ENCODE results near the gene CCDC50.

The CCDC50 gene

GRCh38 chr3:191397771-191398170, 68.6 kb downstream of the CCDC50 start:
- no peak overlapping the region for H3K27ac ChIP-seq (ENCODE audit: low read depth, low read length, severe bottlenecking)
- peaks cover 50% of the 10 kb centered on the region for H3K36me3 ChIP-seq (ENCODE audit: control insufficient read depth, insufficient read depth, low read length)
- 100% methylated on average over 1 of the region's 3 CpGs; no CpG with 5 or more reads in 1 of the 2 experiments for WGBS, 2 experiments (ENCODE audit: insufficient coverage in 2 of 2)

GRCh38 chr3:191398607-191399006, 69.4 kb downstream of the CCDC50 start:
- Histone ChIP-seq H3K4me3 (ENCODE audit: extremely low read depth, insufficient read depth, low read length, poor library complexity, severe bottlenecking) (no peak overlapping the region), H3K27ac (ENCODE audit: low read depth, low read length, severe bottlenecking) (no peak overlapping the region), H3K36me3 (ENCODE audit: control insufficient read depth, insufficient read depth, low read length) (peaks cover 46% of the 10 kb centered on the region), H3K9me3 (ENCODE audit: control insufficient read depth, low read length) (no peaks in the 10 kb centered on the region), H3K4me1 (ENCODE audit: control insufficient read depth, insufficient read depth, low read length, poor library complexity, severe bottlenecking) (no peaks in the 10 kb centered on the region)
- no CpG with 5 or more reads among the region's 1 CpG for WGBS, 2 experiments (ENCODE audit: insufficient coverage in 2 of 2)

More at GRCh38 chr3:191397771-191398170, 68.6 kb downstream of the CCDC50 start:
- Histone ChIP-seq H3K9me3 (ENCODE audit: control insufficient read depth, low read length) (no peaks in the 10 kb centered on the region), H3K4me3 (ENCODE audit: extremely low read depth, insufficient read depth, low read length, poor library complexity, severe bottlenecking) (no peak overlapping the region), H3K4me1 (ENCODE audit: control insufficient read depth, insufficient read depth, low read length, poor library complexity, severe bottlenecking) (no peaks in the 10 kb centered on the region)

- H3K4me3 ChIP-seq (ENCODE audit: extremely low read depth, insufficient read depth, low read length, poor library complexity, severe bottlenecking): no peak overlapping the region
- H3K27ac ChIP-seq (ENCODE audit: low read depth, low read length, severe bottlenecking): no peak overlapping the region
- WGBS, 2 experiments (ENCODE audit: insufficient coverage in 2 of 2): 67 to 69% methylated on average over 1 to 3 of the region's 3 CpGs
- H3K4me1 ChIP-seq (ENCODE audit: control insufficient read depth, insufficient read depth, low read length, poor library complexity, severe bottlenecking): no peaks in the 10 kb centered on the region
- H3K9me3 ChIP-seq (ENCODE audit: control insufficient read depth, low read length): no peaks in the 10 kb centered on the region
- peaks cover 40% of the 10 kb centered on the region for H3K36me3 ChIP-seq (ENCODE audit: control insufficient read depth, insufficient read depth, low read length)
Measured at GRCh38 chr3:191399918-191400317, 70.7 kb downstream of the CCDC50 start.

- Histone ChIP-seq H3K4me1 (ENCODE audit: control insufficient read depth, insufficient read depth, low read length, poor library complexity, severe bottlenecking) (no peaks in the 10 kb centered on the region), H3K9me3 (ENCODE audit: control insufficient read depth, low read length) (no peaks in the 10 kb centered on the region), H3K27ac (ENCODE audit: low read depth, low read length, severe bottlenecking) (no peak overlapping the region), H3K36me3 (ENCODE audit: control insufficient read depth, insufficient read depth, low read length) (peaks cover 24% of the 10 kb centered on the region), H3K4me3 (ENCODE audit: extremely low read depth, insufficient read depth, low read length, poor library complexity, severe bottlenecking) (no peak overlapping the region)
- WGBS, 2 experiments (ENCODE audit: insufficient coverage in 2 of 2): 89 to 94% methylated on average over 6 to 10 of the region's 12 CpGs
Measured at GRCh38 chr3:191401775-191402357, 72.7 kb downstream of the CCDC50 start.

GRCh38 chr3:191409791-191410359, 80.7 kb downstream of the CCDC50 start:
- Histone ChIP-seq H3K36me3 (ENCODE audit: control insufficient read depth, insufficient read depth, low read length) (no peaks in the 10 kb centered on the region), H3K4me3 (ENCODE audit: extremely low read depth, insufficient read depth, low read length, poor library complexity, severe bottlenecking) (no peak overlapping the region), H3K27ac (ENCODE audit: low read depth, low read length, severe bottlenecking) (no peak overlapping the region), H3K9me3 (ENCODE audit: control insufficient read depth, low read length) (peaks cover 18% of the 10 kb centered on the region), H3K4me1 (ENCODE audit: control insufficient read depth, insufficient read depth, low read length, poor library complexity, severe bottlenecking) (peaks cover 7% of the 10 kb centered on the region)
- WGBS, 2 experiments (ENCODE audit: insufficient coverage in 2 of 2): 100% methylated on average over 2 of the region's 3 CpGs; no CpG with 5 or more reads in 1 of the 2 experiments

GRCh38 chr3:191412759-191413158, 83.6 kb downstream of the CCDC50 start:
- H3K4me1 ChIP-seq (ENCODE audit: control insufficient read depth, insufficient read depth, low read length, poor library complexity, severe bottlenecking): peaks cover 7% of the 10 kb centered on the region
- peaks cover 18% of the 10 kb centered on the region for H3K9me3 ChIP-seq (ENCODE audit: control insufficient read depth, low read length)
- H3K4me3 ChIP-seq (ENCODE audit: extremely low read depth, insufficient read depth, low read length, poor library complexity, severe bottlenecking): no peak overlapping the region
- H3K36me3 ChIP-seq (ENCODE audit: control insufficient read depth, insufficient read depth, low read length): no peaks in the 10 kb centered on the region
- H3K27ac ChIP-seq (ENCODE audit: low read depth, low read length, severe bottlenecking): no peak overlapping the region
- no CpG with 5 or more reads among the region's 1 CpG for WGBS, 2 experiments (ENCODE audit: insufficient coverage in 2 of 2)

GRCh38 chr3:191414286-191414685, 85.1 kb downstream of the CCDC50 start:
- no peak overlapping the region for H3K27ac ChIP-seq (ENCODE audit: low read depth, low read length, severe bottlenecking)
- 90% methylated on average over 2 of the region's 2 CpGs; no CpG with 5 or more reads in 1 of the 2 experiments for WGBS, 2 experiments (ENCODE audit: insufficient coverage in 2 of 2)
- peaks cover 7% of the 10 kb centered on the region for H3K4me1 ChIP-seq (ENCODE audit: control insufficient read depth, insufficient read depth, low read length, poor library complexity, severe bottlenecking)

GRCh38 chr3:191414732-191415131, 85.5 kb downstream of the CCDC50 start:
- no peaks in the 10 kb centered on the region for H3K36me3 ChIP-seq (ENCODE audit: control insufficient read depth, insufficient read depth, low read length)
- peaks cover 7% of the 10 kb centered on the region for H3K4me1 ChIP-seq (ENCODE audit: control insufficient read depth, insufficient read depth, low read length, poor library complexity, severe bottlenecking)
- WGBS, 2 experiments (ENCODE audit: insufficient coverage in 2 of 2): 83 to 100% methylated on average over 1 of the region's 1 CpG
- no peak overlapping the region for H3K4me3 ChIP-seq (ENCODE audit: extremely low read depth, insufficient read depth, low read length, poor library complexity, severe bottlenecking)
- H3K27ac ChIP-seq (ENCODE audit: low read depth, low read length, severe bottlenecking): no peak overlapping the region
- H3K9me3 ChIP-seq (ENCODE audit: control insufficient read depth, low read length): peaks cover 11% of the 10 kb centered on the region

More at GRCh38 chr3:191414286-191414685, 85.1 kb downstream of the CCDC50 start:
- H3K36me3 ChIP-seq (ENCODE audit: control insufficient read depth, insufficient read depth, low read length): no peaks in the 10 kb centered on the region
- H3K9me3 ChIP-seq (ENCODE audit: control insufficient read depth, low read length): peaks cover 16% of the 10 kb centered on the region
- H3K4me3 ChIP-seq (ENCODE audit: extremely low read depth, insufficient read depth, low read length, poor library complexity, severe bottlenecking): no peak overlapping the region

GRCh38 chr3:191415566-191415965, 86.4 kb downstream of the CCDC50 start:
- Histone ChIP-seq H3K4me3 (ENCODE audit: extremely low read depth, insufficient read depth, low read length, poor library complexity, severe bottlenecking) (no peak overlapping the region), H3K36me3 (ENCODE audit: control insufficient read depth, insufficient read depth, low read length) (no peaks in the 10 kb centered on the region), H3K9me3 (ENCODE audit: control insufficient read depth, low read length) (peaks cover 3% of the 10 kb centered on the region), H3K4me1 (ENCODE audit: control insufficient read depth, insufficient read depth, low read length, poor library complexity, severe bottlenecking) (peaks cover 7% of the 10 kb centered on the region), H3K27ac (ENCODE audit: low read depth, low read length, severe bottlenecking) (no peak overlapping the region)
- WGBS, 2 experiments (ENCODE audit: insufficient coverage in 2 of 2): 86 to 94% methylated on average over 7 to 9 of the region's 9 CpGs

- WGBS, 2 experiments (ENCODE audit: insufficient coverage in 2 of 2): 81 to 97% methylated on average over 3 to 4 of the region's 6 CpGs
- no peaks in the 10 kb centered on the region for H3K36me3 ChIP-seq (ENCODE audit: control insufficient read depth, insufficient read depth, low read length)
- H3K4me3 ChIP-seq (ENCODE audit: extremely low read depth, insufficient read depth, low read length, poor library complexity, severe bottlenecking): no peak overlapping the region
- H3K27ac ChIP-seq (ENCODE audit: low read depth, low read length, severe bottlenecking): no peak overlapping the region
- peaks cover 4% of the 10 kb centered on the region for H3K4me1 ChIP-seq (ENCODE audit: control insufficient read depth, insufficient read depth, low read length, poor library complexity, severe bottlenecking)
- H3K9me3 ChIP-seq (ENCODE audit: control insufficient read depth, low read length): no peaks in the 10 kb centered on the region
Measured at GRCh38 chr3:191417457-191417729, 88.2 kb downstream of the CCDC50 start.

GRCh38 chr3:191420771-191421170, 91.6 kb downstream of the CCDC50 start:
- H3K4me3 ChIP-seq (ENCODE audit: extremely low read depth, insufficient read depth, low read length, poor library complexity, severe bottlenecking): no peak overlapping the region
- H3K4me1 ChIP-seq (ENCODE audit: control insufficient read depth, insufficient read depth, low read length, poor library complexity, severe bottlenecking): no peaks in the 10 kb centered on the region
- no peaks in the 10 kb centered on the region for H3K36me3 ChIP-seq (ENCODE audit: control insufficient read depth, insufficient read depth, low read length)
- WGBS, 2 experiments (ENCODE audit: insufficient coverage in 2 of 2): 88 to 100% methylated on average over 2 of the region's 2 CpGs
- no peaks in the 10 kb centered on the region for H3K9me3 ChIP-seq (ENCODE audit: control insufficient read depth, low read length)
- H3K27ac ChIP-seq (ENCODE audit: low read depth, low read length, severe bottlenecking): no peak overlapping the region
